ENCODE measurements around the gene SSR3.

- no peak for TF ChIP-seq CTCF (IDR thresholded peaks at IDR 0.05)
- TF ChIP-seq POLR2A (IDR thresholded peaks at IDR 0.05): no peak
Measured at GRCh38 chr3:156587760-156588069, 32.8 kb upstream of the SSR3 start.
